Bronchial epithelial cell (primary cell): ENCODE data around the gene HOXD4. TPM values are rescaled to one million over a fixed set of nuclear protein-coding genes. Genes with fewer than 3 reads are reported as not detected.

Experiments
- DNase-seq: peaks from one replicate; pipeline ENCODE4 v3.0.0-alpha.2; 2010; ENCODE audit warnings: low read depth
- FAIRE-seq: peaks from 2 replicates; lab custom pipeline; 2011; peaks lifted over from hg19 to GRCh38; lab: Jason Lieb, UNC
- H3K27me3 ChIP-seq: 2 replicates; pipeline ENCODE4 v1.5.1; 2011; ENCODE audit warnings: low read length; ENCODE audit not compliant: control insufficient read depth, insufficient read depth
- H3K36me3 ChIP-seq: 2 replicates; pipeline ENCODE4 v1.5.1; 2011; ENCODE audit warnings: low read length; ENCODE audit not compliant: control insufficient read depth, insufficient read depth
- H3K4me3 ChIP-seq: 2 replicates; pipeline ENCODE4 v1.5.1; 2011; ENCODE audit warnings: mild to moderate bottlenecking, low read depth, low read length, control low read depth
- total RNA-seq: library from RNA; depleted of rRNA; stranded (reverse); fragments of >200 nt; gene quantifications from 2 replicates; pipeline ENCODE4 v1.2.1, GENCODE V29; 2014
- TF ChIP-seq, protein P1 (sequence below): IDR thresholded peaks from 2 replicates; pipeline ENCODE4 v1.5.1; 2011; ENCODE audit warnings: mild to moderate bottlenecking, moderate library complexity, low read length, control low read depth, inconsistent platforms; ENCODE audit not compliant: insufficient read depth, severe bottlenecking

The HOXD4 gene
- total RNA-seq, 1 donor from 2014 or later, result not detected

DNA sequence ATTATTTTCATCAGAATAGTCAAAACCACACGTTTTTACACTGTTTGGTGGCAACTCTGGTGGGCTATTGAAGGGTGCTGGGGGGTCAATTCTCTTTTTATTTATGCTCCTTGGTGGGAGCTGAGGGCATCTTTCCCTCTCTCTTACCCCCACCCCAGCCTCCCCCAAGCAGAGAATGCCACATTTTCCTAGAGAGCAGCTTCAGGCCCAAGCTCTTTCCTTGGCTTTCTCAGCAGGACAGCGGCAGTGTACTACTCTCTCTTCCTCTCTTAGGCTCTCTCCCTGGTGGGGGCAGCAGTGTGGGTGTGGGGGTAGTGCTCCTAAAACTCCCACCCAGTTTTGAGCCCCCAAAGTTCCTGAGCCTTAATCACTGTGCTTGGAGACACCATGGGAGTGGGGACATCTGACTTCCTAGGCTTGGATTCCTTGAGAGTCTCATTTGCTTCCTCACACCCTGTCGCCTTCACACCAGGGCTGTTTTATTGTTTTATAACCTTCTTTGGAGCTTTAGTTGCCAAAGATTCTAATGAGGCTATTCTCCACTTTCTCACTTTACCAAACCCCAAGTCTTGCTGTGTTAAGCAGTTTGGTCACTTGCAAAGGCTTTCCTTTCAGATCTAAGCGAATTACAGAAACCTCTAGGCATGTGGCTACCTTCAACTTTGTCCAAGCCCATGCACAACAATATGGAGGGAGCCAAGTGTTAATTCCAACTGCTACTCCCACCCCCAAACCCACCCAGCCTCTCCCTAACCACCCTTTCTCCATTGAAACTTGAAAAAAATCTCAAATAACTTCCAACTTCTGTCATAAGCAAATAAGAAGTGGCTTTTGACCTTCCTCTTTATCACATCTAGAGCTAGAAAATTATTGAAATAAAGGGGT lies 6.0 kb upstream of the HOXD4 start:
- Histone ChIP-seq H3K4me3 (no peak overlapping the region), H3K36me3 (no peaks in the 10 kb centered on the region), H3K27me3 (peaks cover 64% of the 10 kb centered on the region)
- no peak for DNase-seq
- no peak for FAIRE-seq
- TF ChIP-seq, protein P1, sequence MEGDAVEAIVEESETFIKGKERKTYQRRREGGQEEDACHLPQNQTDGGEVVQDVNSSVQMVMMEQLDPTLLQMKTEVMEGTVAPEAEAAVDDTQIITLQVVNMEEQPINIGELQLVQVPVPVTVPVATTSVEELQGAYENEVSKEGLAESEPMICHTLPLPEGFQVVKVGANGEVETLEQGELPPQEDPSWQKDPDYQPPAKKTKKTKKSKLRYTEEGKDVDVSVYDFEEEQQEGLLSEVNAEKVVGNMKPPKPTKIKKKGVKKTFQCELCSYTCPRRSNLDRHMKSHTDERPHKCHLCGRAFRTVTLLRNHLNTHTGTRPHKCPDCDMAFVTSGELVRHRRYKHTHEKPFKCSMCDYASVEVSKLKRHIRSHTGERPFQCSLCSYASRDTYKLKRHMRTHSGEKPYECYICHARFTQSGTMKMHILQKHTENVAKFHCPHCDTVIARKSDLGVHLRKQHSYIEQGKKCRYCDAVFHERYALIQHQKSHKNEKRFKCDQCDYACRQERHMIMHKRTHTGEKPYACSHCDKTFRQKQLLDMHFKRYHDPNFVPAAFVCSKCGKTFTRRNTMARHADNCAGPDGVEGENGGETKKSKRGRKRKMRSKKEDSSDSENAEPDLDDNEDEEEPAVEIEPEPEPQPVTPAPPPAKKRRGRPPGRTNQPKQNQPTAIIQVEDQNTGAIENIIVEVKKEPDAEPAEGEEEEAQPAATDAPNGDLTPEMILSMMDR, result no peak

DNA sequence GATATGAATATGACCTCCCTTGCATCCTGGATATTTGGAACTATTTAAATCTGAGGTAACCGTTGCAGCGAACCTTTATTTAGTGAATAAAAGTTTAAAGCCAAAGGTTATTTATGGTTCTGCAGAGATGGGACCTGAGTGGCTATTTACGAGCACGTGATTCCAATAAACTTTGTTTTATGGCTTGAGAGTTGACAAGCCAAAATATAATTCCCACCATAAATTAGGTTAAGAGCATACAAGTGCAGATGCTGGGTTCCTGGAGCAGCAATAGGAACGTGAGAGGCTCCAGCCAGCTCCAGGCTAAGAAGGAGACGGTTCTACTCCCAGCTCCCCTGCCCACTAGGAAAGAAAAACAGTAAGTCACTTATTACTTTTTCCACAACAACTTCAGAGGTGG lies 5.2 kb upstream of the HOXD4 start:
- DNase-seq (no peak), FAIRE-seq (no peak)
- TF ChIP-seq, protein P1, result no peak
- no peaks in the 10 kb centered on the region for H3K36me3 ChIP-seq
- no peak overlapping the region for H3K4me3 ChIP-seq
- H3K27me3 ChIP-seq, result peaks cover 67% of the 10 kb centered on the region

DNA sequence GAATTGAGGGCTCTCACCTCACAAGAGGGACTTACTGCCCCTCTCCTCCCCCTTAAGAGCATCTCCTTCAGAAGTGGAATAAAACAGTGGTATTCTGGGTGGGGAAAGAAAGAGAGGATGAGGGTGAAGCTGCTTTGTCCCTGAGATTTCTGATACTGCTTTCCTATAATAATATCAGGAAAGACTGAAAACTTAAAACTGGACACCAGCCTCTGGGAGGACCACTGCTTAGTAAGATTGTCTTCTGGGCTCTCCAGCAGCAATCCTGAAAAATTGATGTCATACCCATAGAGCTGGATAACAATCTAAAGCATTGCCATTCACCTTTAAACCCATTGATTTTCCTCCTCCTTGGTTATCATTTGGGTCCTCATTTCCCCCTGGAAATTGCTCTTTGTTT lies 4.7 kb upstream of the HOXD4 start:
- DNase-seq (no peak), FAIRE-seq (no peak)
- no peak overlapping the region for H3K4me3 ChIP-seq
- H3K36me3 ChIP-seq, result no peaks in the 10 kb centered on the region
- peaks cover 71% of the 10 kb centered on the region for H3K27me3 ChIP-seq
- TF ChIP-seq, protein P1, result no peak

DNA sequence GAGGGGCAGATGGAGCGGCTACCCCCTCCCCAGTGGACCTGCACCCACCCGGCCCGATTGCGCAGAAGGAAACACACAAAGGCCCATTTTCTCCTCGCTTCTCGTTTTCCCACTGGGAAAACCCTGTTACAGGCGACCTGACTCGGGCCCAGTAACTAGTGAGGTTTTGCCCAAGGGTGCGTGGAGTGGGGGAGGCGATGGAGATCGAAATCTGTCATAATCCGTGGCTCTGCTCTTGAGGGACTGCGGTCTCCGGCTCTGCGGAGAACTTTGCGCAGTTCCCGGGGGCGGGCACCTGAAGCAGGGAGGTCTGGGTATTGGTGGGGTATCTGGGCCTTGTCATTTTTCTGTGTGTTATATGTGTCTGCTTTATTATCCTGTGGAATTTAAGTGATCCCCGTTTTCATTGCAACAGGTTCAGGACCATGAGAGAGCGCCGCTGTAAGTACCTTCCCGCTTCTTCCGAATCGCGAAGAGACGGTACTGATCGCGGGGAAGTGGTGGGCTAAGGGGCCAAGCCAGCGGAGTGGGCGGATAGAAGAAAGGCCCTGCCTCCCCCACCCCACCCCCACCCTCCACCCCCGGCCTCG lies 4.0 kb upstream of the HOXD4 start:
- Histone ChIP-seq H3K27me3 (peaks cover 73% of the 10 kb centered on the region), H3K36me3 (no peaks in the 10 kb centered on the region), H3K4me3 (no peak overlapping the region)
- FAIRE-seq (no peak), DNase-seq (no peak)
- TF ChIP-seq, protein P1, result no peak

DNA sequence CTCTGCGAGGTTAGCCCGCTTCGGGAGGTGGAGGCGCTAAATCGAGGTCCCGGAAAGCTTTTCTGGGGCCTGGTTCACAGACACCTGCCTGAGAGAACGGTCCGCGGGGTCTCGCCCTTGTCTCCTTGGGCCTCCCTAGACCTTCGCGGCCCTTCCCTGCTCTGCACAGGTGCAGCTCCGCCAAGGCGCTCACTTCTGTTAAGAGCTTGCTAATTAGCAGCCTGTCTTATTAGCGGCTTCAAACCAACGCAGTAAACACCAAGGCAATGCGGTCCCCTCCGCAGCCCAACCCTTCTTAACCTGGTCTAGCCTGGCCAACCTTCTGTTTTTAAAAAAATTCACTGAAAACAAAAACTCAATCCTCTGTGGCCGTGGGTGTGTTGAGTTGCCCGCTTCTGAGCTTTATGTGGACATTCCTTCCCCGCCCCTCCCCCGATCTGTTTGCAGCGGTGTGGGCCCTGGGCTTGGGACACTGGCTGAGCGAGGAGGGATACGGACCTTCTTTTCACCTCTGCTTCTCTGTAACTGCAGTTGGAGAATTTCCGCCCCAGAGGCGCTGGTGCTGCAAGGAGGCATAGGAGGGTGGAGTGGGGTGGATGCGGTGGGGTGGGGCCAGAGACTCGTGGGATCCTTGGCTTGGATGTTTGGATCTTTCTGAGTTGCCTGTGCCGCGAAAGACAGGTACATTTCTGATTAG lies 3.4 kb upstream of the HOXD4 start:
- Histone ChIP-seq H3K36me3 (no peaks in the 10 kb centered on the region), H3K27me3 (peaks cover 76% of the 10 kb centered on the region), H3K4me3 (no peak overlapping the region)
- FAIRE-seq (no peak), DNase-seq (no peak)
- TF ChIP-seq, protein P1, result no peak
